GM23338 (cell line): Measurements from ENCODE around the gene ZNF200.

Experiments used
- EZH2phosphoT487 ChIP-seq: fragments of 200-600 bp; sonication (generic); IDR thresholded peaks from one replicate; pipeline ENCODE4 v1.8.1; 2018; ENCODE audit warnings: antibody characterized with exemption; ENCODE audit not compliant: unreplicated experiment
- JUNB ChIP-seq: IDR thresholded peaks from one replicate; pipeline ENCODE4 v1.6.1; 2016; ENCODE audit warnings: antibody characterized with exemption; ENCODE audit not compliant: unreplicated experiment
- POLR2AphosphoS5 ChIP-seq: IDR thresholded peaks from 2 replicates; pipeline ENCODE4 v1.6.1; 2016; ENCODE audit warnings: antibody characterized with exemption, low read depth
- TF ChIP-seq, protein P1 (sequence below), 2 experiments: fragments of 200-600 bp in 1 of 2; sonication (generic) in 1 of 2; conservative IDR thresholded peaks; 2 replicates each; pipeline versions ENCODE4 v1.5.1 to v1.6.1; 2016 to 2017; ENCODE audit warnings: antibody characterized with exemption in 2 of 2, low read depth in 2 of 2, mild to moderate bottlenecking in 2 of 2, moderate library complexity in 1 of 2

DNA sequence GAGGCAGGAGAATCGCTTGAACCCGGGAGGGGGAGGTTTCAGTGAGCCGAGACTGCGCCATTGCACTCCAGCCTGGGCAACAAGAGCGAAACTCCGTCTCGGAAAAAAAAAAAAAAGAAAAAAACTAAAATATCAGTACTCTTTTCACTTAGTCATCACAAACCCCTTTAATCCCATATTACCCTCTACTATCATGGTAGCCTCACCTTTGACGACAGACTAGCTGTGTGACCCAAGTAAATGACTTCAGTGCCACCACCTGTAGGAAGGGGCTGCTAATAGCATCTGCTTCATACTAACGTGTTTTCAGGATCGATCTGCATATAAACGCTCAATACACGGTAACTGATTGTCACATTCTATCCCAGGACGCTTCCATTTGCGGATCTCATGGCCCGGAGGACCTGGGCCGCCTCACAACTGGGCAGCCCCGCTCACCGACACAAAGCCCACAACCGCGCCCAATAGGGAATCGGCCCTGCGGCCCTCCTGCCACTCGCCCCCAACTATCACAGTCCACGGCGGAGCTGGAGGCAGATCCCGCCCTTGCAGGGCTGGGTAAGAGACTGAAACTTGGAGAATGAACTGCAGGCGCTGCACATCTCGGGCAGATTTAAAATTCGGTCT is 47.3 kb upstream of the ZNF200 start:
- TF ChIP-seq, protein P1, sequence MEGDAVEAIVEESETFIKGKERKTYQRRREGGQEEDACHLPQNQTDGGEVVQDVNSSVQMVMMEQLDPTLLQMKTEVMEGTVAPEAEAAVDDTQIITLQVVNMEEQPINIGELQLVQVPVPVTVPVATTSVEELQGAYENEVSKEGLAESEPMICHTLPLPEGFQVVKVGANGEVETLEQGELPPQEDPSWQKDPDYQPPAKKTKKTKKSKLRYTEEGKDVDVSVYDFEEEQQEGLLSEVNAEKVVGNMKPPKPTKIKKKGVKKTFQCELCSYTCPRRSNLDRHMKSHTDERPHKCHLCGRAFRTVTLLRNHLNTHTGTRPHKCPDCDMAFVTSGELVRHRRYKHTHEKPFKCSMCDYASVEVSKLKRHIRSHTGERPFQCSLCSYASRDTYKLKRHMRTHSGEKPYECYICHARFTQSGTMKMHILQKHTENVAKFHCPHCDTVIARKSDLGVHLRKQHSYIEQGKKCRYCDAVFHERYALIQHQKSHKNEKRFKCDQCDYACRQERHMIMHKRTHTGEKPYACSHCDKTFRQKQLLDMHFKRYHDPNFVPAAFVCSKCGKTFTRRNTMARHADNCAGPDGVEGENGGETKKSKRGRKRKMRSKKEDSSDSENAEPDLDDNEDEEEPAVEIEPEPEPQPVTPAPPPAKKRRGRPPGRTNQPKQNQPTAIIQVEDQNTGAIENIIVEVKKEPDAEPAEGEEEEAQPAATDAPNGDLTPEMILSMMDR (conservative IDR thresholded peaks at IDR 0.05; ENCODE audit: low read depth in 2 of 2), result peak in 1 of 2 experiments; percentile 19; a peak in 2 of 4 replicates
- TF ChIP-seq EZH2phosphoT487 (no peak), JUNB (no peak), POLR2AphosphoS5 (no peak)
